ENCODE data around the gene KCNT1. TPM values are rescaled to one million over a fixed set of nuclear protein-coding genes. Genes with fewer than 3 reads are reported as not detected.

Gene KCNT1
- total RNA-seq, 2 experiments from 2014 or later = not detected

GRCh38 chr9:135745686-135746324 is 43.8 kb downstream of the KCNT1 start:
- no peak for ATAC-seq
- intact Hi-C loops (cut with DNase I, micrococcal nuclease) = no loop called here

GRCh38 chr9:135746565-135746964 is 44.6 kb downstream of the KCNT1 start:
- no peak overlapping the region for H3K4me3 Mint-ChIP-seq

More at GRCh38 chr9:135745686-135746324, 43.8 kb downstream of the KCNT1 start:
- Mint-ChIP-seq H3K9me3 (ENCODE audit: low read depth) (no peaks in the 10 kb centered on the region), H3K4me3 (no peak overlapping the region), H3K27ac (no peak overlapping the region), H3K36me3 (ENCODE audit: low read depth) (no peaks in the 10 kb centered on the region), H3K4me1 (no peaks in the 10 kb centered on the region), H3K27me3 (peaks cover 2% of the 10 kb centered on the region)
- no peak for DNase-seq
- CTCF ChIA-PET = interaction anchor here (0.6 kb wide), 1 partner anchor 1645 kb away, joined by 5 read pairs; no protein-coding TSS in a partner anchor
- POLR2A ChIA-PET = no interaction called here

GRCh38 chr9:135747311-135747710 is 45.3 kb downstream of the KCNT1 start:
- ATAC-seq (no peak), DNase-seq (no peak)
- CTCF ChIA-PET = no interaction called here
- POLR2A ChIA-PET = no interaction called here
- intact Hi-C loops (cut with DNase I, micrococcal nuclease) = no loop called here
- H3K27ac Mint-ChIP-seq = no peak overlapping the region
- H3K4me3 Mint-ChIP-seq = no peak overlapping the region
- H3K9me3 Mint-ChIP-seq (ENCODE audit: low read depth) = no peaks in the 10 kb centered on the region
- H3K36me3 Mint-ChIP-seq (ENCODE audit: low read depth) = no peaks in the 10 kb centered on the region
- H3K27me3 Mint-ChIP-seq = peaks cover 2% of the 10 kb centered on the region
- no peaks in the 10 kb centered on the region for H3K4me1 Mint-ChIP-seq

More at GRCh38 chr9:135746565-135746964, 44.6 kb downstream of the KCNT1 start:
- no peak for ATAC-seq
- Mint-ChIP-seq H3K9me3 (ENCODE audit: low read depth) (no peaks in the 10 kb centered on the region), H3K27ac (no peak overlapping the region), H3K4me1 (no peaks in the 10 kb centered on the region), H3K36me3 (ENCODE audit: low read depth) (no peaks in the 10 kb centered on the region), H3K27me3 (peaks cover 2% of the 10 kb centered on the region)
- no peak for DNase-seq
- intact Hi-C loops (cut with DNase I, micrococcal nuclease) = no loop called here
- CTCF ChIA-PET = no interaction called here
- POLR2A ChIA-PET = no interaction called here

- no peak overlapping the region for H3K4me3 Mint-ChIP-seq
- ATAC-seq = no peak
- peaks cover 2% of the 10 kb centered on the region for H3K27me3 Mint-ChIP-seq
- intact Hi-C loops (cut with DNase I, micrococcal nuclease) = no loop called here
- H3K4me1 Mint-ChIP-seq = no peaks in the 10 kb centered on the region
- no peak for DNase-seq
- CTCF ChIA-PET = no interaction called here
- POLR2A ChIA-PET = no interaction called here
- H3K27ac Mint-ChIP-seq = no peak overlapping the region
- no peaks in the 10 kb centered on the region for H3K9me3 Mint-ChIP-seq (ENCODE audit: low read depth)
- H3K36me3 Mint-ChIP-seq (ENCODE audit: low read depth) = no peaks in the 10 kb centered on the region
These were observed 46.7 kb downstream of the KCNT1 start for GRCh38 chr9:135748676-135749075.

GRCh38 chr9:135749171-135750045 is 47.4 kb downstream of the KCNT1 start:
- peaks cover 2% of the 10 kb centered on the region for H3K27me3 Mint-ChIP-seq
- intact Hi-C loops (cut with DNase I, micrococcal nuclease) = no loop called here

GRCh38 chr9:135750786-135751185 is 48.8 kb downstream of the KCNT1 start:
- Mint-ChIP-seq H3K36me3 (ENCODE audit: low read depth) (no peaks in the 10 kb centered on the region), H3K27ac (no peak overlapping the region), H3K9me3 (ENCODE audit: low read depth) (no peaks in the 10 kb centered on the region), H3K4me1 (no peaks in the 10 kb centered on the region), H3K27me3 (peaks cover 2% of the 10 kb centered on the region), H3K4me3 (no peak overlapping the region)
- DNase-seq (no peak), ATAC-seq (no peak)
- ChIA-PET CTCF (interaction anchor here (0.6 to 0.7 kb wide), 2 partner anchors 29 to 388 kb away, joined by 3 read pairs; no protein-coding TSS in a partner anchor), POLR2A (no interaction called here)
- intact Hi-C loops (cut with DNase I, micrococcal nuclease) = no loop called here

More at GRCh38 chr9:135749171-135750045, 47.4 kb downstream of the KCNT1 start:
- CTCF ChIA-PET = no interaction called here
- ATAC-seq = no peak
- no peaks in the 10 kb centered on the region for H3K4me1 Mint-ChIP-seq
- no peaks in the 10 kb centered on the region for H3K9me3 Mint-ChIP-seq (ENCODE audit: low read depth)
- no peaks in the 10 kb centered on the region for H3K36me3 Mint-ChIP-seq (ENCODE audit: low read depth)
- no peak overlapping the region for H3K4me3 Mint-ChIP-seq
- POLR2A ChIA-PET = no interaction called here
- no peak overlapping the region for H3K27ac Mint-ChIP-seq
- no peak for DNase-seq

- Mint-ChIP-seq H3K9me3 (ENCODE audit: low read depth) (no peaks in the 10 kb centered on the region), H3K27ac (no peak overlapping the region), H3K4me3 (no peak overlapping the region), H3K4me1 (no peaks in the 10 kb centered on the region), H3K27me3 (peaks cover 2% of the 10 kb centered on the region), H3K36me3 (ENCODE audit: low read depth) (no peaks in the 10 kb centered on the region)
- ChIA-PET POLR2A (no interaction called here), CTCF (no interaction called here)
- ATAC-seq = no peak
- intact Hi-C loops (cut with DNase I, micrococcal nuclease) = no loop called here
- DNase-seq = no peak
These were observed 49.5 kb downstream of the KCNT1 start for GRCh38 chr9:135751501-135751900.

- H3K27ac Mint-ChIP-seq = no peak overlapping the region
- CTCF ChIA-PET = no interaction called here
- no peaks in the 10 kb centered on the region for H3K27me3 Mint-ChIP-seq
- no peak overlapping the region for H3K4me3 Mint-ChIP-seq
- no peaks in the 10 kb centered on the region for H3K36me3 Mint-ChIP-seq (ENCODE audit: low read depth)
- ATAC-seq (no peak), DNase-seq (no peak)
- no peaks in the 10 kb centered on the region for H3K9me3 Mint-ChIP-seq (ENCODE audit: low read depth)
- H3K4me1 Mint-ChIP-seq = no peaks in the 10 kb centered on the region
- intact Hi-C loops (cut with DNase I, micrococcal nuclease) = no loop called here
- POLR2A ChIA-PET = interaction anchor here (0.6 kb wide), 1 partner anchor 12 kb away, joined by 3 read pairs; no protein-coding TSS in a partner anchor
These were observed 50.6 kb downstream of the KCNT1 start for GRCh38 chr9:135752281-135753204.

- H3K27ac Mint-ChIP-seq = no peak overlapping the region
- ChIA-PET POLR2A (no interaction called here), CTCF (no interaction called here)
- H3K9me3 Mint-ChIP-seq (ENCODE audit: low read depth) = no peaks in the 10 kb centered on the region
- H3K4me1 Mint-ChIP-seq = no peaks in the 10 kb centered on the region
- intact Hi-C loops (cut with DNase I, micrococcal nuclease) = no loop called here
- H3K27me3 Mint-ChIP-seq = no peaks in the 10 kb centered on the region
- no peak overlapping the region for H3K4me3 Mint-ChIP-seq
- H3K36me3 Mint-ChIP-seq (ENCODE audit: low read depth) = no peaks in the 10 kb centered on the region
- no peak for DNase-seq
- ATAC-seq = no peak
These were observed 51.6 kb downstream of the KCNT1 start for GRCh38 chr9:135753391-135754105.

- CTCF ChIA-PET = no interaction called here
- no peaks in the 10 kb centered on the region for H3K4me1 Mint-ChIP-seq
- no peaks in the 10 kb centered on the region for H3K36me3 Mint-ChIP-seq (ENCODE audit: low read depth)
- POLR2A ChIA-PET = no interaction called here
- no peak overlapping the region for H3K4me3 Mint-ChIP-seq
- H3K9me3 Mint-ChIP-seq (ENCODE audit: low read depth) = no peaks in the 10 kb centered on the region
- H3K27ac Mint-ChIP-seq = no peak overlapping the region
- ATAC-seq (no peak), DNase-seq (no peak)
- intact Hi-C loops (cut with DNase I, micrococcal nuclease) = no loop called here
- no peaks in the 10 kb centered on the region for H3K27me3 Mint-ChIP-seq
These were observed 54.6 kb downstream of the KCNT1 start for GRCh38 chr9:135756576-135756975.

- intact Hi-C loops (cut with DNase I, micrococcal nuclease) = no loop called here
- Mint-ChIP-seq H3K27ac (no peak overlapping the region), H3K27me3 (no peaks in the 10 kb centered on the region), H3K4me3 (no peak overlapping the region), H3K9me3 (ENCODE audit: low read depth) (no peaks in the 10 kb centered on the region), H3K36me3 (ENCODE audit: low read depth) (no peaks in the 10 kb centered on the region), H3K4me1 (no peaks in the 10 kb centered on the region)
- POLR2A ChIA-PET = no interaction called here
- ATAC-seq = no peak
- CTCF ChIA-PET = no interaction called here
- no peak for DNase-seq
These were observed 55.4 kb downstream of the KCNT1 start for GRCh38 chr9:135757356-135757755.

Data from activated CD4-positive, alpha-beta T cell treated with anti-CD3 and anti-CD28 coated beads for 36 hours (primary cell).